Measurements from ENCODE around the gene TCF7.

GRCh38 chr5:134123360-134123759, 8.9 kb downstream of the TCF7 start:
- TF ChIP-seq POLR2AphosphoS5 (IDR thresholded peaks at IDR 0.05; ENCODE audit: low read depth, low read length) (no peak), YY1 (IDR thresholded peaks at IDR 0.05; ENCODE audit: low read depth) (no peak)
- TF ChIP-seq, protein P1, sequence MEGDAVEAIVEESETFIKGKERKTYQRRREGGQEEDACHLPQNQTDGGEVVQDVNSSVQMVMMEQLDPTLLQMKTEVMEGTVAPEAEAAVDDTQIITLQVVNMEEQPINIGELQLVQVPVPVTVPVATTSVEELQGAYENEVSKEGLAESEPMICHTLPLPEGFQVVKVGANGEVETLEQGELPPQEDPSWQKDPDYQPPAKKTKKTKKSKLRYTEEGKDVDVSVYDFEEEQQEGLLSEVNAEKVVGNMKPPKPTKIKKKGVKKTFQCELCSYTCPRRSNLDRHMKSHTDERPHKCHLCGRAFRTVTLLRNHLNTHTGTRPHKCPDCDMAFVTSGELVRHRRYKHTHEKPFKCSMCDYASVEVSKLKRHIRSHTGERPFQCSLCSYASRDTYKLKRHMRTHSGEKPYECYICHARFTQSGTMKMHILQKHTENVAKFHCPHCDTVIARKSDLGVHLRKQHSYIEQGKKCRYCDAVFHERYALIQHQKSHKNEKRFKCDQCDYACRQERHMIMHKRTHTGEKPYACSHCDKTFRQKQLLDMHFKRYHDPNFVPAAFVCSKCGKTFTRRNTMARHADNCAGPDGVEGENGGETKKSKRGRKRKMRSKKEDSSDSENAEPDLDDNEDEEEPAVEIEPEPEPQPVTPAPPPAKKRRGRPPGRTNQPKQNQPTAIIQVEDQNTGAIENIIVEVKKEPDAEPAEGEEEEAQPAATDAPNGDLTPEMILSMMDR (IDR thresholded peaks at IDR 0.05), result no peak

Measured in SK-N-SH (cell line).